B cell (primary cell): ENCODE results near the gene ABCD1. TPM values are rescaled to one million over a fixed set of nuclear protein-coding genes. Genes with fewer than 3 reads are reported as not detected.
"Not testable (repeated sequence)": the region's sequence is repeated elsewhere in the genome, so short reads cannot be mapped to it uniquely, and the experiment has no call there.

Experiments used
- ATAC-seq: fragments of 200-7000 bp; cut with Tn5 transposase; one replicate; pipeline ENCODE4 v1.10.0; 2021; ENCODE audit warnings: low read depth, mild to moderate bottlenecking, moderate number of reproducible peaks, moderate library complexity
- CTCF ChIA-PET: fragments of 350-600 bp; sonication (Branson Sonifier 250); formaldehyde crosslinking; loops from one replicate; lab custom pipeline; 2021; ENCODE audit warnings: antibody characterized with exemption, inconsistent platforms; lab: Charles Lee
- POLR2A ChIA-PET: fragments of 350-600 bp; sonication (Branson Sonifier 250); formaldehyde crosslinking; loops from one replicate; lab custom pipeline; 2021; ENCODE audit warnings: antibody characterized with exemption; lab: Charles Lee
- DNase-seq: peaks from one replicate; pipeline ENCODE4 v3.0.0; 2013
- H2AFZ ChIP-seq: 2 replicates; pipeline ENCODE4 v1.6.1; 2012; ENCODE audit warnings: mild to moderate bottlenecking, low read depth, low read length; ENCODE audit not compliant: insufficient read depth, poor library complexity, severe bottlenecking
- H3K27ac ChIP-seq, 2 donors: 1 replicate in 1 of 2; 2 replicates in 1 of 2; pipeline ENCODE4 v1.5.1; 2012 to 2013; ENCODE audit warnings: low read length in 2 of 2, mild to moderate bottlenecking in 2 of 2, moderate library complexity in 1 of 2
- H3K27me3 ChIP-seq, 4 experiments: fragments of 200-600 bp in 1 of 4; sonication (generic) in 1 of 4; replicated peaks in 1 of 4; 1 replicate in 2 of 4; 2 replicates in 2 of 4; pipeline versions ENCODE4 v1.6.1 to v1.7.0; 2013 to 2016; ENCODE audit warnings: low read length in 3 of 4, mild to moderate bottlenecking in 2 of 4, mixed read lengths in 1 of 4, moderate library complexity in 1 of 4; ENCODE audit not compliant: insufficient read depth in 4 of 4, control insufficient read depth in 3 of 4; ENCODE audit errors: control extremely low read depth in 1 of 4
- H3K36me3 ChIP-seq, 2 experiments: replicated peaks in 1 of 2; 1 replicate in 1 of 2; 2 replicates in 1 of 2; pipeline versions ENCODE4 v1.6.1 to v1.7.1; 2013; ENCODE audit warnings: low read length in 1 of 2; ENCODE audit not compliant: insufficient read depth in 2 of 2, control insufficient read depth in 1 of 2; ENCODE audit errors: control extremely low read depth in 1 of 2, extremely low read depth in 1 of 2
- H3K4me1 ChIP-seq, 2 donors: fragments of 200-600 bp in 1 of 2; sonication (generic) in 1 of 2; 1 replicate in 1 of 2; 2 replicates in 1 of 2; pipeline versions ENCODE4 v1.5.1 to v1.6.1; 2013 to 2017; ENCODE audit warnings: low read length in 2 of 2; ENCODE audit not compliant: control insufficient read depth in 2 of 2, insufficient read depth in 2 of 2
- H3K4me2 ChIP-seq: replicated peaks from 2 replicates; pipeline ENCODE3; 2012; ENCODE audit warnings: mild to moderate bottlenecking, low read depth, low read length; ENCODE audit not compliant: poor library complexity, severe bottlenecking
- H3K4me3 ChIP-seq, 5 experiments: fragments of 200-600 bp in 1 of 5; sonication (generic) in 1 of 5; 1 replicate in 3 of 5; 2 replicates in 2 of 5; pipeline versions ENCODE4 v1.5.1 to v1.7.0; 2011 to 2016; ENCODE audit warnings: low read length in 4 of 5, mild to moderate bottlenecking in 4 of 5, low read depth in 2 of 5, control low read depth in 1 of 5, moderate library complexity in 1 of 5; ENCODE audit not compliant: insufficient read depth in 1 of 5; ENCODE audit errors: control extremely low read depth in 1 of 5, extremely low read depth in 1 of 5
- H3K79me2 ChIP-seq: fragments of 200-600 bp; sonication (generic); one replicate; pipeline ENCODE4 v1.6.0; 2016; ENCODE audit warnings: low read length; ENCODE audit not compliant: control insufficient read depth, insufficient read depth
- H3K9ac ChIP-seq: fragments of 200-600 bp; sonication (generic); 2 replicates; pipeline ENCODE4 v1.6.1; 2017; ENCODE audit warnings: mild to moderate bottlenecking, low read length, moderate library complexity
- H3K9me3 ChIP-seq, 3 donors: one replicate each; pipeline versions ENCODE4 v1.6.1 to v1.7.1; 2013; ENCODE audit warnings: low read length in 2 of 3; ENCODE audit not compliant: control insufficient read depth in 2 of 3, insufficient read depth in 1 of 3; ENCODE audit errors: control extremely low read depth in 1 of 3
- H4K20me1 ChIP-seq: 2 replicates; pipeline ENCODE4 v1.6.0; 2012; ENCODE audit warnings: mild to moderate bottlenecking, low read length; ENCODE audit not compliant: insufficient read depth, control insufficient read depth, poor library complexity, severe bottlenecking
- H3K27ac Mint-ChIP-seq: one replicate; pipeline ENCODE4 v1.8.0; 2021; ENCODE audit warnings: mixed read lengths
- H3K27me3 Mint-ChIP-seq: one replicate; pipeline ENCODE4 v1.8.0; 2021; ENCODE audit warnings: mixed read lengths
- H3K4me1 Mint-ChIP-seq: one replicate; pipeline ENCODE4 v1.8.0; 2021; ENCODE audit warnings: mixed read lengths
- H3K4me3 Mint-ChIP-seq: one replicate; pipeline ENCODE4 v1.8.0; 2021; ENCODE audit warnings: mixed read lengths
- H3K9me3 Mint-ChIP-seq: one replicate; pipeline ENCODE4 v1.8.0; 2022; ENCODE audit warnings: mixed read lengths; ENCODE audit not compliant: insufficient read depth
- CTCF ChIP-seq: fragments of 200-600 bp; IDR thresholded peaks from one replicate; pipeline ENCODE4 v1.8.0; 2022; ENCODE audit warnings: antibody characterized with exemption, mild to moderate bottlenecking
- EZH2 ChIP-seq: IDR thresholded peaks from 2 replicates; pipeline ENCODE4 v1.6.1; 2012; ENCODE audit warnings: borderline replicate concordance, low read depth, mild to moderate bottlenecking, moderate library complexity, low read length; ENCODE audit not compliant: insufficient read depth, poor library complexity, severe bottlenecking
- WGBS: methylation state at CpG from one replicate; pipeline ENCODE4 v1.1.5; 2013; ENCODE audit warnings: missing lambda C conversion rate; ENCODE audit not compliant: insufficient coverage; 5-methylcytosine and 5-hydroxymethylcytosine counted together
- intact Hi-C: fragments of 100-400 bp; cut with micrococcal nuclease; formaldehyde crosslinking; loops from one replicate; pipeline ENCODE4 v1.10.0; 2022
- polyA plus RNA-seq: library from polyadenylated mRNA; depleted of rRNA; stranded (reverse); fragments of >200 nt; gene quantifications from 2 replicates; pipeline ENCODE4 v1.2.3, GENCODE V29; 2012
- total RNA-seq, 2 donors: library from RNA; stranded (reverse); fragments of 120-200 nt in 1 of 2; gene quantifications; 1 replicate in 1 of 2; 2 replicates in 1 of 2; pipeline versions ENCODE4 v1.2.3 to v1.2.4, GENCODE V29; 2013 to 2022

The ABCD1 gene
- total and polyA plus RNA-seq, 2 donors (not counting 1 experiment from before 2014, with no cell fraction given), result 9.7 to 12.2 TPM

GRCh38 chrX:153693216-153694086 is 31.2 kb upstream of the ABCD1 start:
- Histone ChIP-seq H3K79me2 (no peaks in the 10 kb centered on the region), H3K27me3 (peaks cover 0 to 11% (median 0%) of the 10 kb centered on the region in 4 experiments), H3K4me1 (no peaks in the 10 kb centered on the region), H2AFZ (no peak overlapping the region), H3K9ac (no peak overlapping the region), H3K4me2 (no peak overlapping the region), H3K36me3 (no peaks in the 10 kb centered on the region), H4K20me1 (no peaks in the 10 kb centered on the region), H3K9me3 (no peaks in the 10 kb centered on the region), H3K4me3 (no peak overlapping the region), H3K27ac (no peak overlapping the region)
- Mint-ChIP-seq H3K9me3 (no peaks in the 10 kb centered on the region), H3K4me3 (no peak overlapping the region), H3K27ac (no peak overlapping the region), H3K27me3 (no peaks in the 10 kb centered on the region), H3K4me1 (no peaks in the 10 kb centered on the region)
- intact Hi-C loops, result no loop called here
- CTCF ChIA-PET, result no interaction called here
- POLR2A ChIA-PET, result no interaction called here
- DNase-seq (no peak), ATAC-seq (no peak)
- 94% methylated on average over 12 of the region's 31 CpGs for WGBS
- no peak for TF ChIP-seq EZH2
- no peak for TF ChIP-seq CTCF

GRCh38 chrX:153694256-153694655 is 30.4 kb upstream of the ABCD1 start:
- H3K4me3 Mint-ChIP-seq, H3K4me1 Mint-ChIP-seq, POLR2A ChIA-PET, H3K9me3 ChIP-seq, H3K9me3 Mint-ChIP-seq, ATAC-seq, H3K4me1 ChIP-seq, H4K20me1 ChIP-seq, DNase-seq, H3K4me2 ChIP-seq, intact Hi-C loops, H3K36me3 ChIP-seq, H3K27me3 Mint-ChIP-seq, CTCF ChIA-PET, H3K4me3 ChIP-seq, H3K9ac ChIP-seq, H3K27ac Mint-ChIP-seq, H3K27ac ChIP-seq, H2AFZ ChIP-seq, H3K79me2 ChIP-seq: not testable (repeated sequence)
- 100% methylated on average over 1 of the region's 16 CpGs for WGBS
- peaks cover 0 to 11% (median 0%) of the 10 kb centered on the region in 4 experiments for H3K27me3 ChIP-seq
